ENCODE measurements around the gene RAB40AL.

The RAB40AL gene

DNA sequence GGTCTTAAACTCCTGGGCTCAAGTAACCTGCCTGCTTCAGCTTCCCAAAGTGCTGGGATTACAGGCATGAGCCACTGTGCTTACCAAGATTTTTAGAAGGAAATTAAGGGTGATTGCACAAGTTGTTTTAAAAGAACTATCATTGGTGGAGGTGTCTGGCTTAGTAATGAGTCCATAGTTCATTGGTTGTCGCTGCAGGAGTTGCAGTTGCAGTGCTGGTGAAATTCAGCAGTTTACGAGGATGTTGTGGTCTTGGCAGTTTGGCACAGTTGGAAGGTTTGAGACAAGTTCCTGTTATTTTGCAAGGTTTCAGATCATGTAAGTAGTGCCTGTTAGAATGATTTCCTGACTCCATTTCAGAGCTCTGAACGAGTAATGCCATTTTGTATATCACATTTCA lies 48.1 kb downstream of the RAB40AL start:
- no peak for DNase-seq

Measured in islet precursor cell (in vitro differentiated cells).